Peyer's patch (tissue), 4 donors: ENCODE measurements around the gene NCBP1.

Source experiments
- CTCF ChIP-seq, 6 experiments: fragments of 450-650 bp in 4 of 6; fragments of 200-600 bp in 2 of 6; sonication (generic) in 1 of 6; IDR thresholded peaks; one replicate each; pipeline ENCODE4 v1.5.1; 2017 to 2019; ENCODE audit warnings: antibody characterized with exemption in 6 of 6, mild to moderate bottlenecking in 3 of 6, moderate library complexity in 1 of 6
- POLR2A ChIP-seq, 2 donors: fragments of 450-650 bp; IDR thresholded peaks; one replicate each; pipeline ENCODE4 v1.5.1; 2017; ENCODE audit warnings: antibody characterized with exemption in 2 of 2, mild to moderate bottlenecking in 2 of 2, moderate library complexity in 2 of 2

DNA sequence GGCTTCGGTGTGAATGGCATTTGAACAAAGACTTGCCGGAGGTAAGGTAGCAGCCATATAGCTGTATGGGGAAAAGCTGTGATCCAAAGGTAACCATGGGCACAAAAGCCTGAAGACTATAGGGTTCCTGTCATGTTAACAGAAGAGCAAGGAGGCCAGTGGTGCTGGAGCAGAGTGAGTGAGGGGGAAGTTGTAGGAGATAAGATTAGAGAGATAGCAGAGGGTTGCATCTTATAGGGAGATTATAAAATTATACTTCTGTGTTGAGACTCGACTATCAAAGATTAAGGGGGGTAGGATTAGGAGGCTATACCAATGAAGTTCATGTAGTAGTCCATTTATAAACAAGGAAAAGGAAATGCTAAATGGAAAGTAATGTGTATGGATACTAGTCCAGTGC lies 3.3 kb downstream of the NCBP1 start:
- TF ChIP-seq CTCF (IDR thresholded peaks at IDR 0.05) (no peak), POLR2A (IDR thresholded peaks at IDR 0.05) (no peak)
